ENCODE data around the gene DDX3X.

DNA sequence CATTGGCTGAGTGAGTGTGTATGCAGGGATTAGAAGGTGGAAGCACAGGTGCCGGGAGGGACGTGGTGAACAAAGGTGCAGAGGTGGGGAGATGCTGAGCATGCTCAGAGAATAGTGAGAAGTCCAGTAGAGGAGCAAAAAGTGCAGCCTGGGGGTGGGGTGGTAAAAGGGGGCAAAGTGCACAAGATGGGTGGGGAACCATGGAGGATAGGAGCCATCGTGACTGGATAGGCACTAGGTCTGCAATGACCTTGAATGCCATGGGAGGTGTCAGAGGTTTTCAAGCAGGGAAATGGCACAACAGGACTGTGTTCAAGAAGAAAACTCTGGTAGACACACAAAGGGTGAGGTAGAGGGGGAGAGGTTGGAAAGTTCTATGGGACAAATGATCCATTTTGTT lies 6.6 kb upstream of the DDX3X start:
- TF ChIP-seq, protein P1, sequence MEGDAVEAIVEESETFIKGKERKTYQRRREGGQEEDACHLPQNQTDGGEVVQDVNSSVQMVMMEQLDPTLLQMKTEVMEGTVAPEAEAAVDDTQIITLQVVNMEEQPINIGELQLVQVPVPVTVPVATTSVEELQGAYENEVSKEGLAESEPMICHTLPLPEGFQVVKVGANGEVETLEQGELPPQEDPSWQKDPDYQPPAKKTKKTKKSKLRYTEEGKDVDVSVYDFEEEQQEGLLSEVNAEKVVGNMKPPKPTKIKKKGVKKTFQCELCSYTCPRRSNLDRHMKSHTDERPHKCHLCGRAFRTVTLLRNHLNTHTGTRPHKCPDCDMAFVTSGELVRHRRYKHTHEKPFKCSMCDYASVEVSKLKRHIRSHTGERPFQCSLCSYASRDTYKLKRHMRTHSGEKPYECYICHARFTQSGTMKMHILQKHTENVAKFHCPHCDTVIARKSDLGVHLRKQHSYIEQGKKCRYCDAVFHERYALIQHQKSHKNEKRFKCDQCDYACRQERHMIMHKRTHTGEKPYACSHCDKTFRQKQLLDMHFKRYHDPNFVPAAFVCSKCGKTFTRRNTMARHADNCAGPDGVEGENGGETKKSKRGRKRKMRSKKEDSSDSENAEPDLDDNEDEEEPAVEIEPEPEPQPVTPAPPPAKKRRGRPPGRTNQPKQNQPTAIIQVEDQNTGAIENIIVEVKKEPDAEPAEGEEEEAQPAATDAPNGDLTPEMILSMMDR (conservative IDR thresholded peaks at IDR 0.05 in 1 of 2, IDR thresholded peaks at IDR 0.05 in 1 of 2; ENCODE audit: extremely low read depth in 1 of 2, insufficient read depth in 1 of 2, low read depth in 1 of 2, low read length in 2 of 2), result no peak
- TF ChIP-seq EZH2 (IDR thresholded peaks at IDR 0.05; ENCODE audit: borderline replicate concordance, low read length), result no peak
